ENCODE data around the gene CACHD1.

DNA sequence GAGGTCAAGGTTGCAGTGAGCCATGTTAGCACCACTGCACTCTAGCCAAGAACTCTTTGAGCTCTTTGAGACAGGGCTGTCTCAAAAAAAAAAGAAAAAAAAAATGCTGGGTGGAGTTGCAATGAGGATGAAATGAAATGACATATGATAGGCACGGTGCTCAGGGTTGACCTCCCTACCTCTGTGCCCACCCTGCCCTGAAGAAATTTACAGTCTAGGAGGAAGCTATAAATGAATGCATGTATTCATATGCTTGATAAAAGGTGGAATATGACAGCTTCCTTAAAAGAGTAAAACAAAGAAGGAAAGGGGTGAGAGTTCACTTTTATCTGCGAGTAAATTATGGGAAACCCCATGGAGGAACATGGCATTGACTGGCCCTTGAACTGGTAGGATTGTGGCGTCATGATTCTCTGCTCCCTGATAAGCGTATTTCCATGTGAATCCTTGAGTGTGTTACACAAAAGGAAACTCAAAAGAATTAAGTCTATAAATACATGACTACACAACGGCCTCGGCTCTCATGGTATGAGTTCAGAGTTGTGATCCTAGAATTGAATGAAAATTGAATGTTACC lies 215.9 kb downstream of the CACHD1 start:
- TF ChIP-seq, protein P1, sequence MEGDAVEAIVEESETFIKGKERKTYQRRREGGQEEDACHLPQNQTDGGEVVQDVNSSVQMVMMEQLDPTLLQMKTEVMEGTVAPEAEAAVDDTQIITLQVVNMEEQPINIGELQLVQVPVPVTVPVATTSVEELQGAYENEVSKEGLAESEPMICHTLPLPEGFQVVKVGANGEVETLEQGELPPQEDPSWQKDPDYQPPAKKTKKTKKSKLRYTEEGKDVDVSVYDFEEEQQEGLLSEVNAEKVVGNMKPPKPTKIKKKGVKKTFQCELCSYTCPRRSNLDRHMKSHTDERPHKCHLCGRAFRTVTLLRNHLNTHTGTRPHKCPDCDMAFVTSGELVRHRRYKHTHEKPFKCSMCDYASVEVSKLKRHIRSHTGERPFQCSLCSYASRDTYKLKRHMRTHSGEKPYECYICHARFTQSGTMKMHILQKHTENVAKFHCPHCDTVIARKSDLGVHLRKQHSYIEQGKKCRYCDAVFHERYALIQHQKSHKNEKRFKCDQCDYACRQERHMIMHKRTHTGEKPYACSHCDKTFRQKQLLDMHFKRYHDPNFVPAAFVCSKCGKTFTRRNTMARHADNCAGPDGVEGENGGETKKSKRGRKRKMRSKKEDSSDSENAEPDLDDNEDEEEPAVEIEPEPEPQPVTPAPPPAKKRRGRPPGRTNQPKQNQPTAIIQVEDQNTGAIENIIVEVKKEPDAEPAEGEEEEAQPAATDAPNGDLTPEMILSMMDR (IDR thresholded peaks at IDR 0.05): no peak
- TF ChIP-seq, protein P2, sequence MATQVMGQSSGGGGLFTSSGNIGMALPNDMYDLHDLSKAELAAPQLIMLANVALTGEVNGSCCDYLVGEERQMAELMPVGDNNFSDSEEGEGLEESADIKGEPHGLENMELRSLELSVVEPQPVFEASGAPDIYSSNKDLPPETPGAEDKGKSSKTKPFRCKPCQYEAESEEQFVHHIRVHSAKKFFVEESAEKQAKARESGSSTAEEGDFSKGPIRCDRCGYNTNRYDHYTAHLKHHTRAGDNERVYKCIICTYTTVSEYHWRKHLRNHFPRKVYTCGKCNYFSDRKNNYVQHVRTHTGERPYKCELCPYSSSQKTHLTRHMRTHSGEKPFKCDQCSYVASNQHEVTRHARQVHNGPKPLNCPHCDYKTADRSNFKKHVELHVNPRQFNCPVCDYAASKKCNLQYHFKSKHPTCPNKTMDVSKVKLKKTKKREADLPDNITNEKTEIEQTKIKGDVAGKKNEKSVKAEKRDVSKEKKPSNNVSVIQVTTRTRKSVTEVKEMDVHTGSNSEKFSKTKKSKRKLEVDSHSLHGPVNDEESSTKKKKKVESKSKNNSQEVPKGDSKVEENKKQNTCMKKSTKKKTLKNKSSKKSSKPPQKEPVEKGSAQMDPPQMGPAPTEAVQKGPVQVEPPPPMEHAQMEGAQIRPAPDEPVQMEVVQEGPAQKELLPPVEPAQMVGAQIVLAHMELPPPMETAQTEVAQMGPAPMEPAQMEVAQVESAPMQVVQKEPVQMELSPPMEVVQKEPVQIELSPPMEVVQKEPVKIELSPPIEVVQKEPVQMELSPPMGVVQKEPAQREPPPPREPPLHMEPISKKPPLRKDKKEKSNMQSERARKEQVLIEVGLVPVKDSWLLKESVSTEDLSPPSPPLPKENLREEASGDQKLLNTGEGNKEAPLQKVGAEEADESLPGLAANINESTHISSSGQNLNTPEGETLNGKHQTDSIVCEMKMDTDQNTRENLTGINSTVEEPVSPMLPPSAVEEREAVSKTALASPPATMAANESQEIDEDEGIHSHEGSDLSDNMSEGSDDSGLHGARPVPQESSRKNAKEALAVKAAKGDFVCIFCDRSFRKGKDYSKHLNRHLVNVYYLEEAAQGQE (IDR thresholded peaks at IDR 0.05; ENCODE audit: low read depth, low read length): no peak
- no peak for TF ChIP-seq TCF12 (IDR thresholded peaks at IDR 0.05)
- TF ChIP-seq FOXM1 (IDR thresholded peaks at IDR 0.05; ENCODE audit: low read depth): no peak
- TF ChIP-seq GABPA (IDR thresholded peaks at IDR 0.05; ENCODE audit: low read depth): no peak
- TF ChIP-seq CHD2 (IDR thresholded peaks at IDR 0.05; ENCODE audit: low read length, partially characterized antibody): no peak
- no peak for TF ChIP-seq EZH2phosphoT487 (IDR thresholded peaks at IDR 0.05; ENCODE audit: borderline replicate concordance, low read depth)
